B cell (primary cell): Measurements from ENCODE around the gene MUC6. TPM values are rescaled to one million over a fixed set of nuclear protein-coding genes. Genes with fewer than 3 reads are reported as not detected.

Experiments used
- ATAC-seq: fragments of 200-7000 bp; cut with Tn5 transposase; one replicate; pipeline ENCODE4 v1.10.0; 2021; ENCODE audit warnings: low read depth, mild to moderate bottlenecking, moderate number of reproducible peaks, moderate library complexity
- CTCF ChIA-PET: fragments of 350-600 bp; sonication (Branson Sonifier 250); formaldehyde crosslinking; loops from one replicate; lab custom pipeline; 2021; ENCODE audit warnings: antibody characterized with exemption, inconsistent platforms; lab: Charles Lee
- POLR2A ChIA-PET: fragments of 350-600 bp; sonication (Branson Sonifier 250); formaldehyde crosslinking; loops from one replicate; lab custom pipeline; 2021; ENCODE audit warnings: antibody characterized with exemption; lab: Charles Lee
- DNase-seq: peaks from one replicate; pipeline ENCODE4 v3.0.0; 2013
- H2AFZ ChIP-seq: 2 replicates; pipeline ENCODE4 v1.6.1; 2012; ENCODE audit warnings: mild to moderate bottlenecking, low read depth, low read length; ENCODE audit not compliant: insufficient read depth, poor library complexity, severe bottlenecking
- H3K27ac ChIP-seq, 2 donors: 1 replicate in 1 of 2; 2 replicates in 1 of 2; pipeline ENCODE4 v1.5.1; 2012 to 2013; ENCODE audit warnings: low read length in 2 of 2, mild to moderate bottlenecking in 2 of 2, moderate library complexity in 1 of 2
- H3K27me3 ChIP-seq, 4 experiments: fragments of 200-600 bp in 1 of 4; sonication (generic) in 1 of 4; replicated peaks in 1 of 4; 1 replicate in 2 of 4; 2 replicates in 2 of 4; pipeline versions ENCODE4 v1.6.1 to v1.7.0; 2013 to 2016; ENCODE audit warnings: low read length in 3 of 4, mild to moderate bottlenecking in 2 of 4, mixed read lengths in 1 of 4, moderate library complexity in 1 of 4; ENCODE audit not compliant: insufficient read depth in 4 of 4, control insufficient read depth in 3 of 4; ENCODE audit errors: control extremely low read depth in 1 of 4
- H3K36me3 ChIP-seq, 2 experiments: replicated peaks in 1 of 2; 1 replicate in 1 of 2; 2 replicates in 1 of 2; pipeline versions ENCODE4 v1.6.1 to v1.7.1; 2013; ENCODE audit warnings: low read length in 1 of 2; ENCODE audit not compliant: insufficient read depth in 2 of 2, control insufficient read depth in 1 of 2; ENCODE audit errors: control extremely low read depth in 1 of 2, extremely low read depth in 1 of 2
- H3K4me1 ChIP-seq, 2 donors: fragments of 200-600 bp in 1 of 2; sonication (generic) in 1 of 2; 1 replicate in 1 of 2; 2 replicates in 1 of 2; pipeline versions ENCODE4 v1.5.1 to v1.6.1; 2013 to 2017; ENCODE audit warnings: low read length in 2 of 2; ENCODE audit not compliant: control insufficient read depth in 2 of 2, insufficient read depth in 2 of 2
- H3K4me2 ChIP-seq: replicated peaks from 2 replicates; pipeline ENCODE3; 2012; ENCODE audit warnings: mild to moderate bottlenecking, low read depth, low read length; ENCODE audit not compliant: poor library complexity, severe bottlenecking
- H3K4me3 ChIP-seq, 5 experiments: fragments of 200-600 bp in 1 of 5; sonication (generic) in 1 of 5; 1 replicate in 3 of 5; 2 replicates in 2 of 5; pipeline versions ENCODE4 v1.5.1 to v1.7.0; 2011 to 2016; ENCODE audit warnings: low read length in 4 of 5, mild to moderate bottlenecking in 4 of 5, low read depth in 2 of 5, control low read depth in 1 of 5, moderate library complexity in 1 of 5; ENCODE audit not compliant: insufficient read depth in 1 of 5; ENCODE audit errors: control extremely low read depth in 1 of 5, extremely low read depth in 1 of 5
- H3K79me2 ChIP-seq: fragments of 200-600 bp; sonication (generic); one replicate; pipeline ENCODE4 v1.6.0; 2016; ENCODE audit warnings: low read length; ENCODE audit not compliant: control insufficient read depth, insufficient read depth
- H3K9ac ChIP-seq: fragments of 200-600 bp; sonication (generic); 2 replicates; pipeline ENCODE4 v1.6.1; 2017; ENCODE audit warnings: mild to moderate bottlenecking, low read length, moderate library complexity
- H3K9me3 ChIP-seq, 3 donors: one replicate each; pipeline versions ENCODE4 v1.6.1 to v1.7.1; 2013; ENCODE audit warnings: low read length in 2 of 3; ENCODE audit not compliant: control insufficient read depth in 2 of 3, insufficient read depth in 1 of 3; ENCODE audit errors: control extremely low read depth in 1 of 3
- H4K20me1 ChIP-seq: 2 replicates; pipeline ENCODE4 v1.6.0; 2012; ENCODE audit warnings: mild to moderate bottlenecking, low read length; ENCODE audit not compliant: insufficient read depth, control insufficient read depth, poor library complexity, severe bottlenecking
- H3K27ac Mint-ChIP-seq: one replicate; pipeline ENCODE4 v1.8.0; 2021; ENCODE audit warnings: mixed read lengths
- H3K27me3 Mint-ChIP-seq: one replicate; pipeline ENCODE4 v1.8.0; 2021; ENCODE audit warnings: mixed read lengths
- H3K4me1 Mint-ChIP-seq: one replicate; pipeline ENCODE4 v1.8.0; 2021; ENCODE audit warnings: mixed read lengths
- H3K4me3 Mint-ChIP-seq: one replicate; pipeline ENCODE4 v1.8.0; 2021; ENCODE audit warnings: mixed read lengths
- H3K9me3 Mint-ChIP-seq: one replicate; pipeline ENCODE4 v1.8.0; 2022; ENCODE audit warnings: mixed read lengths; ENCODE audit not compliant: insufficient read depth
- EZH2 ChIP-seq: IDR thresholded peaks from 2 replicates; pipeline ENCODE4 v1.6.1; 2012; ENCODE audit warnings: borderline replicate concordance, low read depth, mild to moderate bottlenecking, moderate library complexity, low read length; ENCODE audit not compliant: insufficient read depth, poor library complexity, severe bottlenecking
- WGBS: methylation state at CpG from one replicate; pipeline ENCODE4 v1.1.5; 2013; ENCODE audit warnings: missing lambda C conversion rate; ENCODE audit not compliant: insufficient coverage; 5-methylcytosine and 5-hydroxymethylcytosine counted together
- intact Hi-C: fragments of 100-400 bp; cut with micrococcal nuclease; formaldehyde crosslinking; loops from one replicate; pipeline ENCODE4 v1.10.0; 2022
- polyA plus RNA-seq: library from polyadenylated mRNA; depleted of rRNA; stranded (reverse); fragments of >200 nt; gene quantifications from 2 replicates; pipeline ENCODE4 v1.2.3, GENCODE V29; 2012
- total RNA-seq, 2 donors: library from RNA; stranded (reverse); fragments of 120-200 nt in 1 of 2; gene quantifications; 1 replicate in 1 of 2; 2 replicates in 1 of 2; pipeline versions ENCODE4 v1.2.3 to v1.2.4, GENCODE V29; 2013 to 2022
- TF ChIP-seq, protein P1 (sequence below): fragments of 200-600 bp; IDR thresholded peaks from one replicate; pipeline ENCODE4 v1.8.0; 2022; ENCODE audit warnings: antibody characterized with exemption, mild to moderate bottlenecking

The MUC6 gene
- total and polyA plus RNA-seq, 2 donors (not counting 1 experiment from before 2014, with no cell fraction given), result not detected

DNA sequence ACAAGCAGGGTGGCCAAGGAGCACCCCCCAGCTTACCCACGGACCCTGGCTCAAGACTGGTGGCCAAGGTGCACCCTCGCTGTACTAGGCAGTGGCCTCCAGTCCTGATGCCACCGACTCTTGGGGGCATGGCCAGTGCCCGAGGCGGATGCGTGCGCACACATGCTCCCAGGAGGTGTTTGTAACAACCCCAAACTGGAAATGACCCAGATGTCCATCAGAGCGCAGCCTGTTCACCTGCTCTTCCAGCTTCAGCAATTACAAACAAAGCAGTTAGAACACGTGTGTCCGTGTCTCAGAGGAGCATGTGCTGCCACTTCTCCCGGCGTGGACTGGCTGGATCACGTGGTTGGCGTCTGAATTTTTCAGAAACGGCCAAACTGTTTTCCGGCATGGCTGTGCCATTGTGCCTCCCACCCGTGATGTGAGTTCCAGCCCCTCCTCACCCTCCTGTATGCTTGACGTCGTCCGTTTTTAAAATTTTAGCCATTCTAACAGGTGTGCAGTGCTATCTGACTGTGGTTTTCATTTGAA is 7.1 kb upstream of the MUC6 start:
- Histone ChIP-seq H3K9me3 (no peaks in the 10 kb centered on the region), H3K4me2 (no peak overlapping the region), H2AFZ (no peak overlapping the region), H4K20me1 (no peaks in the 10 kb centered on the region), H3K36me3 (no peaks in the 10 kb centered on the region), H3K4me1 (no peaks in the 10 kb centered on the region), H3K4me3 (no peak overlapping the region), H3K9ac (no peak overlapping the region), H3K27me3 (no peaks in the 10 kb centered on the region), H3K27ac (no peak overlapping the region), H3K79me2 (no peaks in the 10 kb centered on the region)
- ATAC-seq, result no peak
- TF ChIP-seq, protein P1, sequence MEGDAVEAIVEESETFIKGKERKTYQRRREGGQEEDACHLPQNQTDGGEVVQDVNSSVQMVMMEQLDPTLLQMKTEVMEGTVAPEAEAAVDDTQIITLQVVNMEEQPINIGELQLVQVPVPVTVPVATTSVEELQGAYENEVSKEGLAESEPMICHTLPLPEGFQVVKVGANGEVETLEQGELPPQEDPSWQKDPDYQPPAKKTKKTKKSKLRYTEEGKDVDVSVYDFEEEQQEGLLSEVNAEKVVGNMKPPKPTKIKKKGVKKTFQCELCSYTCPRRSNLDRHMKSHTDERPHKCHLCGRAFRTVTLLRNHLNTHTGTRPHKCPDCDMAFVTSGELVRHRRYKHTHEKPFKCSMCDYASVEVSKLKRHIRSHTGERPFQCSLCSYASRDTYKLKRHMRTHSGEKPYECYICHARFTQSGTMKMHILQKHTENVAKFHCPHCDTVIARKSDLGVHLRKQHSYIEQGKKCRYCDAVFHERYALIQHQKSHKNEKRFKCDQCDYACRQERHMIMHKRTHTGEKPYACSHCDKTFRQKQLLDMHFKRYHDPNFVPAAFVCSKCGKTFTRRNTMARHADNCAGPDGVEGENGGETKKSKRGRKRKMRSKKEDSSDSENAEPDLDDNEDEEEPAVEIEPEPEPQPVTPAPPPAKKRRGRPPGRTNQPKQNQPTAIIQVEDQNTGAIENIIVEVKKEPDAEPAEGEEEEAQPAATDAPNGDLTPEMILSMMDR, result no peak
- TF ChIP-seq EZH2, result no peak
- ChIA-PET POLR2A (no interaction called here), CTCF (interaction anchor here (1.4 kb wide), 1 partner anchor 8 kb away, joined by 3 read pairs; no protein-coding TSS in a partner anchor)
- H3K27me3 Mint-ChIP-seq, result peaks cover 10% of the 10 kb centered on the region
- no peaks in the 10 kb centered on the region for H3K4me1 Mint-ChIP-seq
- no peaks in the 10 kb centered on the region for H3K9me3 Mint-ChIP-seq
- intact Hi-C loops, result no loop called here
- H3K4me3 Mint-ChIP-seq, result no peak overlapping the region
- DNase-seq, result no peak
- H3K27ac Mint-ChIP-seq, result no peak overlapping the region
- 91% methylated on average over 17 of the region's 20 CpGs for WGBS

- no peaks in the 10 kb centered on the region for H3K27me3 ChIP-seq
- H3K9me3 ChIP-seq, result no peaks in the 10 kb centered on the region
- Mint-ChIP-seq H3K9me3 (no peaks in the 10 kb centered on the region), H3K27ac (no peak overlapping the region), H3K4me3 (no peak overlapping the region), H3K27me3 (peaks cover 7% of the 10 kb centered on the region), H3K4me1 (no peaks in the 10 kb centered on the region)
- no peak overlapping the region for H3K4me3 ChIP-seq
- H4K20me1 ChIP-seq, result no peaks in the 10 kb centered on the region
- no peaks in the 10 kb centered on the region for H3K79me2 ChIP-seq
- ATAC-seq (no peak), DNase-seq (no peak)
- 88% methylated on average over 25 of the region's 26 CpGs for WGBS
- H3K9ac ChIP-seq, result no peak overlapping the region
- intact Hi-C loops, result no loop called here
- CTCF ChIA-PET, result interaction anchor here (1.4 kb wide), 1 partner anchor 9 kb away, joined by 3 read pairs; no protein-coding TSS in a partner anchor
- H2AFZ ChIP-seq, result no peak overlapping the region
- H3K27ac ChIP-seq, result no peak overlapping the region
- no peak for TF ChIP-seq EZH2
- TF ChIP-seq, protein P1, result no peak
- H3K36me3 ChIP-seq, result no peaks in the 10 kb centered on the region
- POLR2A ChIA-PET, result no interaction called here
- no peaks in the 10 kb centered on the region for H3K4me1 ChIP-seq
- no peak overlapping the region for H3K4me2 ChIP-seq
Measured at GRCh38 chr11:1042626-1043562, 6.4 kb upstream of the MUC6 start.
